C1 segment of cervical spinal cord (tissue), 14 donors: ENCODE data around the gene TMEM50B.
"Not testable (repeated sequence)": the region's sequence is repeated elsewhere in the genome, so short reads cannot be mapped to it uniquely, and the experiment has no call there.

Experiments used
- DNase-seq, 14 donors: peaks; one replicate each; lab custom pipeline; 2025; lab: John Stamatoyannopoulos, UW

TMEM50B gene

DNA sequence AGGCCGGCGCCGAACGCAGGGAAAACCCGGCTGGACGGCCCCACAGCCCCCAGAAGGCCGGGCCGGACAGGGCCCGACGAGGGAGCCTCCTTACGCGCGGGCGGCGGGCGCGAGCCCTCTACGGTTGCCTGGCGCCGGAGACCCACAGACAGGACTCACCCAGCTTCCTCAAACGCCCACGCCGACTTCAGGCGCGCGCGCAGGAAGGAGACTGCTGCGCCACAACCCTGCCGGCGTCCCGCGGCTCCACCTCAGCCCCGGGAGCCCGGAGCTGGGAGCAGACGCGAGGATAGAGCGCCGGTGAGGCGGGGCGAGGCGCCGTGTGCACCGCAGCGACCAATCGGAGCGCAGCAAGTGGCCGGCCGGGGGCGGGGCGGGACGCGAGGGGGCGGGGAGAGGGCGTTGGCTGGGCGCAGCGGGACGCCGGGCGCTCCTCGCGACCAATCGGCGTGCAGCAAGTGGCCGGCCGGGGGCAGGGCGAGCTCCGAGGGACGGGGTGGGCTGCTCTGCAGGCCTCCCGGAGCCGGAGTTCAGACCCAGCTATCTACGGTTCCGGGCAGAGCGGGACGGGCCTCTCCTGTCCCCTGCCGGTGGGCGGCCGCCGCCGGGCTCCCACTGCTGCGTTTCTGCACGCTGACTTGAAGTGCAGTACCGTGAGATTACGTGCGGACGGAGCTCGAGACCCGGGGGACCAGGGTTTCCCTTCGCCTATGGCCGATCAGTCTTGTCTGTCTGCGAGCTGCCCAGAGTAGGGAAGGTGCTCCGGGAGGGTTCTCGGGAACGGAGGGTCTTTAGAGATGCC is at the start of gene TMEM50B:
Gene TMEM50B (minus strand): TSS at position 296 of the 802 bp plus-strand sequence. CDS start 11,089 bp downstream, outside the sequence.
- peak; percentile 67 to 99 (median 95) for DNase-seq

DNA sequence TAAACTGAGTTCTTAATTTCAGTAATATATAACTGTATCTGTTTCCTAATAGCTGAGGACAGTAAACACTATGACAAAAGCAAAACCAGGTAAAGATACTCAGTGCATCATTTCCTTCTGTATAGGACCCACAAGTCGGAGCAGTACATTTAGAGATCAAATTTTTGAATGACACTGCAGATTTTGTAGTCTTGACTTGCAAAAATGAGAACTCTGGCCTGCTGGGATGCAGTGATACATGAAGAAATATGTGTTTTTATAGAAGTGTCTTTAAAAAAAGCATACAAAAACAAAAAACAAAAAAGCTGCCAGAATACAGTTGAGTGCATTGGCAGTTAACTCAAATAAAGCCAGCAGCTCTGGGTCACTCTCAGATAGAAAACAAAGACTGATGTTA is 43.2 kb upstream of the TMEM50B start:
- DNase-seq, result no peak

DNA sequence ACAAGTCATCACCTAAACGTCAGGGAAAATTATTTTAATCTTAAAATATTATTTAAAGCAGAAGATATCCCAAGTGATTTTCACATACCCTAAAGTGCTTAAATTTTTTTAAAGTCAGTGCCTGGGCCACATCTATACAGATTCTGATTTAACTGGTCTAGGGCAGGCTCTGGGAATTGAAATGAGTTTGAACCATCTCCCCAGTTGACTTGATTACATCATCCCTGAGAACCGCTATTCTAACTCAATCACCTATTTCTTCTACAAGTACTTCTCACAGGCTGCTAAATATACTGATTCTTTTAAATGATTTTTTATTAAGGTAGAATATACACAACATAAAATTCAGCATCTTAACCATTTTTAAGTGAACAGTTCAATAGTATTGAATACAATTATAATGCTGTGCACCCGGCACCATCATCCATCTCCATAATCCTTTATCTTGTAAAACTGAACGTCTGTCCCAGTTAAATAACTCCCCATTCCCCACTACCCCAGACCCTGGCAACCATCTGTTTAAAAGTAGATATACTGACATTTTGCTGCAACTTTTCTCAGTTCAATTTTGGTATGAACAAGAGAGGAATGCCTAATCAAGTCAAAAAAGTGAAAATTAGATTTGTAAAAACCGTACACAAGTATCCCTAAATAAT is 42.7 kb upstream of the TMEM50B start:
- DNase-seq, result no peak

DNA sequence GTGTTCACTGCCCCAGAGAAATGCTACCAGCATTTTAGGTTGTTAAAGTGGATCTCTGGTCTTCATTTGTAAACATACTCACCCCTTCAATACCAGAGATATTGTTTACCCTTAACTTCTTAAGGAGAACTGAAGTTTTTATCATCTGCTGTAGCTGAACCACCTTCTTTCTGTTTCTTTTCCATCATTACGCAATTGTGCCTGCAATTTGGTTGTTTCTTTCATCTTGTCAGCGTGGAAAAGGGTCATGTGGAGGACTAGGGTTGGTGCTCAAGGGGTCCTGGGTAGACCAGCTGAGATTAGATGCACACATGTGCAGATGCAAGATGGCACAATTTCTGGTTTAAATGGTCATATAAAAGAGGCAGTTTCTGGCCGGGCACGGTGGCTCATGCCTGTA is 39.1 kb upstream of the TMEM50B start:
- no peak for DNase-seq

DNA sequence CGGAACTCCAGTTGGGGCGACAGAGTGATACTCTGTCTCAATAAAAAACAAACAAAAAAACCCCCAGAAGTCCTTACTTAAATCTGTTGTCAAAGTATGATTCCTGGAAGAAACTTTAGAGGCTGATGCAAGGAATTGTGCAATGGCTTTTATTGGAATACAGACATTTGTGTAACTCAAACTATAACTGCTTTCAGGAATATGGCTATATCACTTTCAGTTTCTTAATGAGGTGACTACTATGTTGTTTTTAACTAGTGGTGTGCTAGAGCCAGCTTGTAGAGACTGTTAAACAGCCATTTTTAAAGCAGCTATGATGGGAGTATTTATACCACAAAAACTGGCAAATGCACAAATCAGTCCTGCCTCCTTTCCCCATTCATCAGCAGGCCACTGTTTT is 34.5 kb upstream of the TMEM50B start:
- DNase-seq, result no peak

DNA sequence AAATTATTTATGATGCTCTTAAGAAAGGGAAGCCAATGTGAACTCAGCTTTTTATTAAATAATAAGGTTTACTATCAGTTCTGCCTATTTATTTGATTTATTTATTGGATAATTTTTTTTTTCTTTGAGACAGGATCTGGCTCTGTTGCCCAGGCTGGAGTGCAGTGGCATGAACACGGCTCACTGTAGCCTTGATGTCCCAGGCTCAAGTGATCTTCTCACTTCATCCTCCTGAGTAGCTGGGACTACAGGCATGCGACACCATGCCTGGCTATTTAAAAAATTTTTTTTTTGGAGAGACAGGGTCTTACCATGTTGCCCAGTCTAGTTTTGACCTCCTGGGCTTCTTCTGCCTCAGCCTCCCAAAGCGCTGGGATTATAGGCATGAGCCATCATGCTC is 32.7 kb upstream of the TMEM50B start:
- no peak for DNase-seq

DNA sequence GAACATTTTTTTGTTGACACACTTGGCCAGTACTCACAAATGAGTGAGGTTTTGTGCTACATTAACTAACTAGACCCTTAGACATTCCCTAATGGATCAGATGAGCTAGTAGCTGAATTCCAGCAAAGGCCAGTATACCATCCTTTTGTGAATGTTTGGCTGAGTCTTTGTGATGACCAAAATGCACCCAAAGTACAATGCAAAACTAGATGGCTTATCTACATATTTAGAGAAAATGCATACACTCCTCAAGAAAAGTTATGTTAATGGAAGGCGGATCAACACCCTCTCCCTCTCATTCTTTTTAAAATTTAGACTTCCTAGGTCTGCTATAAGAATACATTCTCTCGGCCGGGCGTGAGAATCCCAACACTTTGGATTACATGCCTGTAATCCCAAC is 31.9 kb upstream of the TMEM50B start:
- no peak for DNase-seq

DNA sequence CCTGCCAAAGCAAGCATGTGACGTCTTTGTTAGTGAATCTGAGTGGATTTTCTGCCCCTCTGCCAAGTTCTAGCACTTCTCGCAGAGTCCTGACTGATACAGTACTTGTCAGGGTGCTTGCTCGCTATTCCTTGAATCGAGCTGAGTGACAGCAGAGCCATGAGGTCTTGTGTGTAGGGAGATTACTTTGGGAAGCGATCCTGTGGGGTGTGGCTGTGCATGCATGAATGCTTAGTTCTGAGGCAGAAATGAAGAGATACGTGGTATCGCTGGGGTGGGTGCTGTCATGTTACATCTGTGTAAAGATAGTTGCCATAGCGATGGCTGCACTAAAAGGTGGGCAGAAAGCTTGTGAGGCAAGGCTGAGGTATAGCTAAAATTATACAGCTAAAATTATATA is 31.1 kb upstream of the TMEM50B start:
- no peak for DNase-seq

DNA sequence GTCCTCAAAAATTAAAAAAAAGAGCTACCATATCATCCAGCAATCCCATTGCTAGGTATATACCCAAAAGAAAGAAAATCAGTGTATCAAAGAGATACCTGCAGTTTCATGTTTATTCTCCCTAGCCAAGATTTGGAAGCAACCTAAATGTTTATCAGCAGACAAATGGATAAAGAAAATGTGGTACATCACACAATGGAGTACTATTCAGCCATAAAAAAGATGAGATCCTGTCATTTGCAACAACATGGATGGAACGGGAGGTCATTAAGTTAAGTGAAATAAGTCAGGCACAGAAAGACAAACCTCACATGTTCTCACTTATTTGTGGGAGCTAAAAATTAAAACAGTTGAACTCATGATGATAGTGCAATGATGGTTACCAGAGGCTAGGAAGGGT is 27.2 kb upstream of the TMEM50B start:
- not testable (repeated sequence) for DNase-seq

DNA sequence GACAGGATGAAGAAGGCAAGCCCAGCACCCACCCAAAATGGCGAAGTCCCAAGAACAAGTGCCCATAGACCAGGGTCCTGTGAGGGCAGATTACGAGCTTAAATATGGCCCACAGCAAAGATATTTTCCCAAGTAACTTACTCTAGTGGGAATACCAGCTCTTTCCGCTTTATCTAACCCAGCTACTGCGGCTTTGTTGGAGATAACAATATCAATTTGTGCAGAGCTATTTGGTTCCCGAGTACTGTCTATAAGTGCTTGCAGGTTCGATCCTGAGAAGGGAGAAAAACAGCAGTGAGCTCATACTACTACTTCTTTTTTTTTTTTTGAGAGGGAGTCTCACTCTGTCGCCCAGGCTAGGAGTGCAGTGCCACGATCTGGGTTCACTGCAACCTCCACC is 26.1 kb upstream of the TMEM50B start:
- no peak for DNase-seq

DNA sequence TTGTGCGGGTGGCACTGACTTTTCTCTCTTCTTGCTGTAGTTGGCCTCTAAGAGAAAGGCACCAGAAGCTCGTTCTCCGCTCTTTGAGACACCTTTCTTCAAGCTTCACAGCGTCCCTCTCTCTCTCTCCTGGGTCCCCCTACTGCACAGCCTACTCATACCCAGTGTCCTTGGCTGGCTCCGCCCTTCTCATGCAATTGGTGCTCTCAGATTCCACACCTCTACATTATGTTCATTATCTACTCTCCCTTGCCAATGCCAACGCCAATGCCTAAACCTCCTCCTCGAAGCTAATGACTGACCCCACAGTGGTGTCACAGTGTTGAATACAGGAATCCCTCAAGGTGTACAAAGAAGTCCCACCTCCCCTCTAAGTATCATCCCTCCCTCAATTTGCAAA is 16.6 kb upstream of the TMEM50B start:
- DNase-seq, result no peak

DNA sequence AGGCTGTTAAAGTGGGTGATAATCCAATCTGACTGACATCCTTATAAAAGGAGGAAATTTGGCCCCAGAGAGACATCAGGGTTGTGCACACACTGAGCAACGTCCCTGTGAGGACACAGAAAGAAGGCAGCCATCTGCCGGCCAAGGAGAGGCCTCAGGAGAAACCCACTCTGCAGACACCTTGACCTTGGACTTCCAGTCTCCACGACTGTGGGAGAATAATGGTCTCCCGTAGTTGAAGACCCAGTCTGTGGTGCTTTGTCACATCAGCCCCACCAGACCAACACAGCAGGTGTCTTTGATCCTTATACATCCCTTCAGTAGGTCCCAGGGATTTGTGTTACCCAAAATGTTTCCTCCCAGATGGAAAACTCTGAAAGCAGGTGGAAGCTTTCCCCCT is 16.0 kb upstream of the TMEM50B start:
- no peak for DNase-seq

DNA sequence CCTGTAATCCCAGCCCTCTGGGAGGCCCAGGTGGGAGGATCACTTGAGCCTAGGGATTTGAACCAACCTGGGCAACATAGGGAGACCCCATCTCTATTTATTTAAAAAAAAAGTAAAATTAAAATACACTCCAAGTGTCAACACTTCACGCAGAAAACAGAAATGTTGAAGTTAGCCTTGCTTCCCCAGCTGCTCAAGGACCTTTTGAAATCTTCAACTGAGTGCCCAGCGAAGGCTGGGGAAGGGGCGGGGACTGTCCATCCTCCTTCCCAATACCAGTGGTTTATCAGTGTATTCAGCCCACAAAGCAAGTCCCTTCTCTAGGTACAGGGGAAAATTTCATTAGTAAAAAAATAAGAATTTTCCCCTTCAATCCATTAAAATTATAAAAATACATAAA is 14.0 kb upstream of the TMEM50B start:
- DNase-seq, result no peak

DNA sequence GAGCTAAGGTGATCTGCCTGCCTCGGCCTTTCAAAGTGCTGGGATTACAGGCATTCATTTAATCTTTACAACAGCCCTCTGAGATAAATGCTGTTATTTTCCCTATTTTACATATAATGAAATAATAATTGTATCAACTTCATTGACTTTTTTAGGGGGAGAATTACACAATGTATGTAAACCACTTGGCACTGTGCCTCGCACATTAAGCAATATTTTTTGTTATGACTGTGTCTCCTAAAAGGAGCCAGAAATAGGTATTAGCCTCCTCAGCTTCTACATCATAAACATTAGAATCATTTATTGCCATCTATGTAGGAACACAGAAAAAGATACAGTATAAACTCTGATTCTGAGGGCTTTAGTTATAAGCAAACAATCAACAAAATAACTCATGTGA is 12.8 kb upstream of the TMEM50B start:
- DNase-seq, result no peak

DNA sequence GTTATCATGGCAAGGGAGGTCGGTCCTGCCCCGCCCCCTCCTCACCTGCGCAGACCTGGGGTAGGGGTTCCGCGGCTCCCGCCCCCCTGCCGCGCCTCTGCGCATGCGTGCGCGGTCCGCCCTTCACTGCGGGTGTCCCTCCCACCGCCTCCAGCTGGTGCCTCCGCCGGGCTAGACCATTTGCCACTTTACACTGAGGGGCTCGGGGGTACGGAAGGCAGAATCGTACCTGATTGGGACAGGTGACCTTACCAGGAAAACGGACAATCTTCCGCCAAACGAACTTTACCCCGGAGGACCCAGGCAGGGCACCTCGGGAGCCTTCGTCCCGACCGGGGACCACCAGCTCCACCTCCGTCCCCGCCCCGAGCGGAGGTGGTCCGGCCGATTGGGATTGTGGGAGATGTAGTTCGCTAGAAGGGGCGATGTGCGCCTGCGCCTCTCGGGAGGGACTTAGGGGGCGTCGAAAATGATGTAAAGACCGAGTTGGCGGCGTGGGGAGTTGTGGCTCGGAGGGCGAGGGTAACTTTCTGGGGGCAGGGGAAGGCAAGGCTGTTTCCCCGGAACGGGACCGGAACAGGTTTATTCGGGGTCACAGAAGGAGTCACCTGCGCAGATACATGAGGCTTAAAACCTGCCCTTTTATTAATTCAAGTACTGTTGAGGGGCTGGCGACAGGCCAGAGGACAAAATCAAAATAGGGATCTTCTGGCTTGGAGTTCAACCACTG is 11.8 kb upstream of the TMEM50B start, which contains the start of gene DNAJC28:
Gene DNAJC28 (minus strand): TSS at position 344 of the 730 bp plus-strand sequence. CDS start 2,323 bp downstream, outside the sequence.
- DNase-seq, result peak; percentile 62 to 98 (median 92)

DNA sequence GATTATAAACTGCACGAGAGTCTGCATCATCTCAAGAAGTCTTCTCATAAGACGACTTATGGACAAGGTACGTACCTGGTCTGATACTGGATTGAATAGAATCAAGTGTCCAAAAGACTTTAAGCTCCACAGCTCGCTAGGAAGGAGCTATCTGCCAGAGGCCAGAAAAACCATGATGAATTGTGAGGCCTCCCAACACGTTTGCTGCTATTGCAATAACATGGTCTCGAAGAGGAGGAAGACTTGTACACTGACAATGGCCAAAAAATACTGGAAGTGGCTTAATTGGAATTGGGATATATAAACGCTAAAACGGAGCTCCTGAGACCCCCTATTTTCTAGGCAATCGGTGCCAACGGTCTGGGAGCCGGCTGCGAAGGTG is 11.2 kb upstream of the TMEM50B start:
- DNase-seq, result peak in 1 of 14 donors; percentile 39

DNA sequence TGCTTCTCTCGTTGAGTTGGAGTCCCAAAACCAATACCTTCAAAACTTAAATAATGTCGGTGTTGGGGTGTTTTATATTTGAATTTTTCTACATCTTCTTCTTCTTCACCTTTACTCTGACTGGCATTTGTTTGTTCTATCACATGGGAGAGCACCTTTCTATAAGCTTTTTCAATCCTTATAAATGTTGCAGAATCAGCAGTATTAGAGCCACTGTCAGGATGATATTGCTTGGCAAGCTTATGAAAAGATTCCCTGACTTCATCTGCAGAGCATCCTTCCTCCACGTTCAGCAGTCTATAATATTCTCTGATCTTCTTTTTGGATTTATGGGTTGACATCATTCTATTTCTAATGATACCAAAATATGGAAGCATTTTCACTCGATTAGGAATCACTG is 9.2 kb upstream of the TMEM50B start:
- no peak for DNase-seq

DNA sequence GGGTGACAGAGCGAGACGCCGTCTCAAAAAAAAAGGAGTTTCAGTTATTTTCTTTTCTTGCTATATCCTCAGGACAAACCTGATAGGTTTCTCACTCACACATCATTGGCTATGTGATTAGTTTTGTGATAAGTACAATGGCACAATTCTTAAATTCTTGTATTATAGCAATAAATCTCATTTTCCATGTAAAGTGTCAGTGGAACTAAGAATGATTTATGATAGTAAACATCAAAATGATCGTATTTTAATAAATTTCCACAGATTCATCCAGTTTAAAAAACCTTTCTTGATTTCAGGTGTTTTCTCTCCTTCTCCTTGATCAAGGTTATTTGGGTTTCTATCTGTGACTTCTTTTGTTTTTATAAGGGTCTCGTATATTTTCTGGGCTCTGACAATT is 8.2 kb upstream of the TMEM50B start:
- no peak for DNase-seq

DNA sequence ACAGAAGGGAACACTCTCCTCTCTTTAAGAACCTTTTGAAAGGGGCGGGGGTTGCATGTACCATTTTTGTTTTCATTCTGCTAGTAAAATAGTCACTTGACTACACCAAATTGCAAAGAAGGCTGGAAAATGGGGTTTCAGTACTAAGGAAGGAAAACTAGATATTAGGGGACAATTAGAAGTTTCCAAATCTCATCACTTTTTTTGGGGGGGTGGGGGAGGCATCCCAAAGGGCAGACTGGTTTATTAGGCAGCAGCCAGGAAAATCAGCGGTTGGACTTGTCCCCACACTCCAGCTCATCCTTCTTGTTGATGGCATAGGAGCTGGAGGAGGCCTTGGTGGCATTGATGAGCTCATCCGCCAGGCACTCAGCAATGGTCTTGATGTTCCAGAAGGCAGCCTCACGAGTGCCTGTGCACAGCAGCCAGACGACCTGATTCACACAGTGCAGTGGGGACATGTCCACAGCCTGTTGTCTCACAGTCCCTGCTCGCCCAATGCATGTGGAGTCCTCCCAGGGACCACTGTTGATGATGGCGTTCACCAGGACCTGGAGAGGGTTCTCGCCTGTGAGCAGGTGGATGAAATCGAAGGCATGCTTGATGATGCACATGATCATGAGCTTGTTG is 1.7 kb upstream of the TMEM50B start:
- DNase-seq, result no peak

DNA sequence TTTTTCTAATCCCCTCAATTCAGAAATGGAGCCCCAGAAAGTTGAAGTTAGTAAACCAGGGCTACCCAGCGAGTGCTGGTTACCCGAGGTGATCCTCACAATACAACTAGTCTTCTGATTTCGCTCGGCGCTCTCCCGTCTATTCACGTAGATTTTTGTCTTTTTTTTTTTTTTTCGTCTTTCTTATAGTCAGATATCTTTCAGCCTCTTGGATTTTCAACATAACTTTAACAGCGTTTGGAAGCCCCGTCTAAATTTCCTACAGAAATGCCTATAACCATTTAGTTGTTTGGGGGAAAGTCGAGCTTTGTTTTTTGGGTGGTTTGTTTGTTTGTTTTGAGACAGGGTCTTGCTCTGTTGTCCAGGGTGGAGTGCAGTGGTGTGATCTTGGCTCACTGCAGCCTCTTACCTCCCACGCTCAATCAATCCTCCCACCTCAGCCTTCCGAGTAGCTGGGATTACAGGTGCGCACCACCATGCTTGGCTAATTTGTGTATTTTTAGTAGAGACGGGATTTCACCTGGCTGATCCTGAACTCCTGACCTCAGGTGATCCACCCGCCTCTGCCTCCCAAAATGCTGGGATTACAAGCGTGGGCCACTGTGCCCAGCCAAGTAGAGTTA is 818 bp upstream of the TMEM50B start:
- no peak for DNase-seq

DNA sequence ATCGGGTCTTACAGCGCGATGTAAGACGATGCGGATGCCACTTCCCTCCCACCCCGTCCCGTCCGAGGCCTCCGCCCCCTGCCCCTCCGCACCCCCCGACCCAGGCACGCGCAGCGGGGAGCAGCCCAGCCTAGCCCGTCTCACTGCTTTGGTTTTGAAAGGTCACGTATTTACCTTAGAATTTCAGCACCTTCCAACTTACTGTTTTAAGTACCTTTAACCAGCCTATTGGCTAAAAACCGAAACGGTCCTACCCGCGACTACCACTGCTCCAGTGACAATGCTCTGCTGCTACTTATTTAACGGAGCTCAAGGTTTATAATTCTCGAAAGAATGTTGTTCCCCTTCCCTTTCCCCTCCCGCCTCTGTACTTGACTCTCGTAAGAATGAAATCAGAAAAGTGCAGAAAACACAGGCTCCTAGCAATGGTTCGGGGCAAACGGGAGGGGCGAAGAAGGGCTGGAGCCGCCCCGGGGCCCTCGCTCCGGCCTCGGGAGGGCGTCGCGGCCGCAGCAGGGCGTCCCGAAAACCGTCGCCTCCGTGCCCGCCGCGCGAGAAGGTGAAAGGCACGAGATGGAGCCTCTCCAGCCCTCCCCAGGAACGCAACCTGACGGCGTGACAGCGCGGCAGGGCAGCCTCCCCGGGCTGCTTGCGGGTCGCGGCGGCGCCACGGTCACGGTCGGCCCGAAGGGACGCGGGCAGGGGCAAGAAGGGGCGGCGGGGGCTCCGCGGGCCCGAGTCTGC is 667 bp downstream of the TMEM50B start:
- DNase-seq, result peak in 10 of 14 donors; percentile 0 to 55 (median 43)
